ENCODE results near the gene PDK1.

DNA sequence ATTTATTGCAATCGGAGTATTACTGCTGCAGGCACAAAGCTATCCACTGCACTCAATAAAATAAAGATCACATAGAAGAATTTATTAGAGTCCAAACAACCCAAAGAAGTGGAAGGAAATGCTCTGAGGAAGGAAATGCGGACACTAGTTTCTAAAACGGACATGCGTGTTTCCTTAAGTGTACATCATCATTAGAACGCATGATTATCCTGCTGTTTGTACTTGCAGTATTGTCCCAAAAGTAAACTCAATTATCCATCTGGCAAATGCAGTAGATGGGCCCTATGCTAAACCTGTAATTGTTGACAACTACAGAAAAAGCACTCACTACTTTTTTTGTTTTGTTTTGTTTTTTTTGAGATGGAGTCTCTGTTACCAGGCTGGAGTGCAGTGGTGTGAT is 53.6 kb downstream of the PDK1 start:
- TF ChIP-seq, protein P1, sequence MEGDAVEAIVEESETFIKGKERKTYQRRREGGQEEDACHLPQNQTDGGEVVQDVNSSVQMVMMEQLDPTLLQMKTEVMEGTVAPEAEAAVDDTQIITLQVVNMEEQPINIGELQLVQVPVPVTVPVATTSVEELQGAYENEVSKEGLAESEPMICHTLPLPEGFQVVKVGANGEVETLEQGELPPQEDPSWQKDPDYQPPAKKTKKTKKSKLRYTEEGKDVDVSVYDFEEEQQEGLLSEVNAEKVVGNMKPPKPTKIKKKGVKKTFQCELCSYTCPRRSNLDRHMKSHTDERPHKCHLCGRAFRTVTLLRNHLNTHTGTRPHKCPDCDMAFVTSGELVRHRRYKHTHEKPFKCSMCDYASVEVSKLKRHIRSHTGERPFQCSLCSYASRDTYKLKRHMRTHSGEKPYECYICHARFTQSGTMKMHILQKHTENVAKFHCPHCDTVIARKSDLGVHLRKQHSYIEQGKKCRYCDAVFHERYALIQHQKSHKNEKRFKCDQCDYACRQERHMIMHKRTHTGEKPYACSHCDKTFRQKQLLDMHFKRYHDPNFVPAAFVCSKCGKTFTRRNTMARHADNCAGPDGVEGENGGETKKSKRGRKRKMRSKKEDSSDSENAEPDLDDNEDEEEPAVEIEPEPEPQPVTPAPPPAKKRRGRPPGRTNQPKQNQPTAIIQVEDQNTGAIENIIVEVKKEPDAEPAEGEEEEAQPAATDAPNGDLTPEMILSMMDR (conservative IDR thresholded peaks at IDR 0.05 in 1 of 2, IDR thresholded peaks at IDR 0.05 in 1 of 2; ENCODE audit: extremely low read depth in 1 of 2, insufficient read depth in 1 of 2, low read depth in 1 of 2, low read length in 2 of 2) = no peak
- TF ChIP-seq EZH2 (IDR thresholded peaks at IDR 0.05; ENCODE audit: borderline replicate concordance, low read length) = no peak
